Neural cell (in vitro differentiated cells): ENCODE measurements around the gene MYMK. TPM values are rescaled to one million over a fixed set of nuclear protein-coding genes. Genes with fewer than 3 reads are reported as not detected.

Source experiments
- H2AFZ ChIP-seq: fragments of 200-600, 300-800 bp; sonication (generic), shearing (Covaris generic); 2 replicates; pipeline ENCODE4 v1.6.0; 2014; ENCODE audit warnings: low read depth, mild to moderate bottlenecking, antibody characterized with exemption, low read length, moderate library complexity
- H3F3A ChIP-seq: fragments of 200-600 bp; shearing (Covaris generic); 2 replicates; pipeline ENCODE4 v1.6.1; 2016; ENCODE audit warnings: mild to moderate bottlenecking, moderate library complexity, mixed read lengths, antibody characterized with exemption, low read length; ENCODE audit not compliant: insufficient read depth, poor library complexity, severe bottlenecking
- H3K27ac ChIP-seq: fragments of 200-600, 300-800 bp; sonication (generic), shearing (Covaris generic); 2 replicates; pipeline ENCODE4 v1.5.1; 2014; ENCODE audit warnings: mild to moderate bottlenecking, low read length, moderate library complexity
- H3K27me3 ChIP-seq: fragments of 300-800, 200-600 bp; sonication (generic), shearing (Covaris generic); 2 replicates; pipeline ENCODE4 v1.6.0; 2014; ENCODE audit warnings: mild to moderate bottlenecking, low read depth, low read length, moderate library complexity; ENCODE audit not compliant: insufficient read depth
- H3K36me3 ChIP-seq: fragments of 300-800, 200-600 bp; sonication (generic), shearing (Covaris generic); 2 replicates; pipeline ENCODE4 v1.5.1; 2014; ENCODE audit warnings: mild to moderate bottlenecking, antibody characterized with exemption, low read length, moderate library complexity; ENCODE audit not compliant: insufficient read depth
- H3K4me2 ChIP-seq: fragments of 300-800, 200-600 bp; sonication (generic), shearing (Covaris generic); 2 replicates; pipeline ENCODE4 v1.6.0; 2014; ENCODE audit warnings: mild to moderate bottlenecking, low read length
- H3K4me3 ChIP-seq: fragments of 300-800, 200-600 bp; sonication (generic), shearing (Covaris generic); 2 replicates; pipeline ENCODE4 v1.5.1; 2014; ENCODE audit warnings: mild to moderate bottlenecking, low read length, moderate library complexity
- H3K79me2 ChIP-seq: fragments of 200-600 bp; shearing (Covaris generic); replicated peaks from 2 replicates; pipeline ENCODE4 v1.6.0; 2014; ENCODE audit warnings: mild to moderate bottlenecking, low read length, moderate library complexity; ENCODE audit not compliant: insufficient read depth
- H3K9ac ChIP-seq: fragments of 300-800, 200-600 bp; sonication (generic), shearing (Covaris generic); 2 replicates; pipeline ENCODE4 v1.6.1; 2016; ENCODE audit warnings: mild to moderate bottlenecking, low read length, mixed read lengths
- H3K9me2 ChIP-seq: fragments of 200-600 bp; shearing (Covaris generic); 2 replicates; pipeline ENCODE4 v1.6.1; 2016; ENCODE audit warnings: mild to moderate bottlenecking, low read length, mixed read lengths; ENCODE audit not compliant: insufficient read depth
- H3K9me3 ChIP-seq: fragments of 200-600, 300-800 bp; sonication (generic), shearing (Covaris generic); 2 replicates; pipeline ENCODE4 v1.6.1; 2016; ENCODE audit warnings: mild to moderate bottlenecking, mixed run types, low read length, moderate library complexity, mixed read lengths
- H4K20me1 ChIP-seq: fragments of 200-600 bp; shearing (Covaris generic); 2 replicates; pipeline ENCODE4 v1.6.1; 2016; ENCODE audit warnings: mild to moderate bottlenecking, mixed run types; ENCODE audit not compliant: insufficient read depth
- CTCF ChIP-seq: fragments of 450-650 bp; IDR thresholded peaks from 2 replicates; pipeline ENCODE4 v1.5.1; 2014; ENCODE audit warnings: antibody characterized with exemption, mild to moderate bottlenecking, moderate library complexity; ENCODE audit not compliant: poor library complexity, severe bottlenecking
- EP300 ChIP-seq: fragments of 450-650 bp; conservative IDR thresholded peaks from 2 replicates; pipeline ENCODE4 v1.6.1; 2014; ENCODE audit warnings: antibody characterized with exemption, mild to moderate bottlenecking, moderate library complexity; ENCODE audit not compliant: poor library complexity, severe bottlenecking
- EZH2 ChIP-seq: fragments of 200-600, 300-800 bp; shearing (Covaris generic), sonication (generic); IDR thresholded peaks from 2 replicates; pipeline ENCODE4 v1.6.1; 2014; ENCODE audit warnings: antibody characterized with exemption, low read length, borderline replicate concordance, mild to moderate bottlenecking; ENCODE audit not compliant: insufficient read depth, poor library complexity, severe bottlenecking
- MXI1 ChIP-seq: fragments of 450-650 bp; conservative IDR thresholded peaks from 2 replicates; pipeline ENCODE4 v1.6.1; 2014; ENCODE audit warnings: antibody characterized with exemption, mild to moderate bottlenecking; ENCODE audit not compliant: poor library complexity, severe bottlenecking
- POLR2AphosphoS5 ChIP-seq: IDR thresholded peaks from 2 replicates; pipeline ENCODE4 v1.6.1; 2012
- RAD21 ChIP-seq: fragments of 450-650 bp; conservative IDR thresholded peaks from 2 replicates; pipeline ENCODE4 v1.6.1; 2014; ENCODE audit warnings: antibody characterized with exemption, mild to moderate bottlenecking, moderate library complexity
- REST ChIP-seq: IDR thresholded peaks from 2 replicates; pipeline ENCODE4 v1.6.1; 2012; ENCODE audit warnings: borderline replicate concordance
- SMC3 ChIP-seq: fragments of 450-650 bp; conservative IDR thresholded peaks from 2 replicates; pipeline ENCODE4 v1.6.1; 2014; ENCODE audit warnings: antibody characterized with exemption, mild to moderate bottlenecking, moderate library complexity; ENCODE audit not compliant: poor library complexity
- TAF1 ChIP-seq: IDR thresholded peaks from 2 replicates; pipeline ENCODE4 v1.6.1; 2012; ENCODE audit warnings: low read depth
- polyA plus RNA-seq: library from polyadenylated mRNA; depleted of rRNA; stranded (reverse); fragments of >200 nt; gene quantifications from 2 replicates; pipeline ENCODE4 v1.2.3, GENCODE V29; 2014

The MYMK gene
- polyA plus RNA-seq, 1 donor from 2014 or later, result not detected

GRCh38 chr9:133510926-133511505, 13.7 kb downstream of the MYMK start:
- Histone ChIP-seq H3K79me2 (no peaks in the 10 kb centered on the region), H3K9ac (no peak overlapping the region), H3K27me3 (no peaks in the 10 kb centered on the region), H3K9me3 (no peaks in the 10 kb centered on the region), H3F3A (no peaks in the 10 kb centered on the region), H3K4me3 (no peak overlapping the region), H3K27ac (no peak overlapping the region), H3K9me2 (no peaks in the 10 kb centered on the region), H4K20me1 (no peaks in the 10 kb centered on the region), H3K4me2 (no peak overlapping the region), H3K36me3 (no peaks in the 10 kb centered on the region), H2AFZ (no peak overlapping the region)
- TF ChIP-seq CTCF (no peak), POLR2AphosphoS5 (no peak)

DNA sequence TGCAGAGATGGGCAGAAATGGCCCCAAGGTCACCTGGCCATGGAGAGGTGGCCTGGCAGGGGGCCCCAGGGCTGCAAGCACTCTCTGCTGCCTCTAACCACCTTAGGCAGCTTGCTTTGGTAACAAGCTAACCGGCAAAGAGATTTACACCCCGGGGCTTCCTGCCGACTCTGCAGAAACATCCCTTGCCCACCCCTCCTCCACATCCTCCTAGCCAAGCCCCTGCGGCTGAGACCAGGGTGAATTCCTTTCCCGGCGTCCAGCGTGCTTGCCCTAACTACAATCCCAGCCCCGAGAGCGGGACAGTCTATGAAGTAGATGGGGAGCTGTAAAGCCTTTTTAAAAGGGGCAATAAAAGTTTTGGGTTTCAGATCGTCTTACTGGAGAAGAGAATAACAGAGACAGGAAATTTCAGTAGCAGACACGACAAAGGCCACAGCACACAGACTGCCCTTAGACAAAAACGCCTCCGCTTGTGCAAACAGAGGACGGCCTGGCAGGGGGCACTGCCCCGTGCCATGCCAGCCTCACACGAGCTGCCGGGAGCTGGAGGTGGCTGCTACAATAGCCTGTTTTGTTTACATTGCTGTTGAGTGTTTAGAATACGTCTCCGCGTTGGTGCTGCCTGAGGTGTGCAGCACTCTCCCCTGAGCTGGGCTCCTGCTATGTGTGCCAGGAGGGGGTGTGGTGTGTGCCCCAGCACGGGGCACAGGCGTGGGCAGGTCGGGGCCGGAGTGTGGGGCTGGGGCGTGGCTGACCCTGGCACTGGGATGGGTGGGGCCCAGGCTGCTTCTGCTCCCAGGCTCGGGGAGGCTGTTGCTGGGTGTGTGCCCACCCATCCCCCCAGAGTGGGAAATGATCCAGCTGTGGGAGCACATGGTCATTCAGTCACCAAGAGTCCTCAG, 15.3 kb downstream of the MYMK start:
- H3K4me3 ChIP-seq, result no peak overlapping the region
- no peaks in the 10 kb centered on the region for H3K9me2 ChIP-seq
- no peak overlapping the region for H3K27ac ChIP-seq
- H3K79me2 ChIP-seq, result no peaks in the 10 kb centered on the region
- H3K36me3 ChIP-seq, result no peaks in the 10 kb centered on the region
- H3K27me3 ChIP-seq, result no peaks in the 10 kb centered on the region
- H3K9me3 ChIP-seq, result no peaks in the 10 kb centered on the region
- no peak overlapping the region for H3K9ac ChIP-seq
- TF ChIP-seq MXI1 (no peak), POLR2AphosphoS5 (no peak), CTCF (no peak), SMC3 (no peak), RAD21 (no peak)
- H4K20me1 ChIP-seq, result no peaks in the 10 kb centered on the region
- H3F3A ChIP-seq, result no peaks in the 10 kb centered on the region
- no peak overlapping the region for H2AFZ ChIP-seq
- no peak overlapping the region for H3K4me2 ChIP-seq

DNA sequence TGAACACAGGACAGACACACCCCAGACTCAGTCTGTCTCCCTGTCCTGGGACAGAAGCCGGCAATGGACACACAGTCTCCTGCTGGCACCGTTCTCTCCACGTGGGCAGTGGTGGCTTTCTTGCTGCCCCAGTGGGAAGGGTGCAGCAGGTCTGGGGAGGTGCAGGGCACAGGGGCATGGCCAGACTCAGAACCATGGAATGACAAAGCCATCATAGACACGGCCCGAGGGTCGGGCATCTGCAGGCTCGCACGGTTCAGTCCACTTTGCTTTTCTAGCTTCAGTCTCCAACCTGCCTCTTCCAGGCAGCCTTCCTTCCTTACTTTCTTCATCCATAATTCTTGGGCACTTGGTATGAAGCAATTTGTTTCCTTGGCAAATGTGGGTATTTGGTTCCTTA, 16.7 kb downstream of the MYMK start:
- TF ChIP-seq TAF1, result no peak
- no peak for TF ChIP-seq REST
- no peak for TF ChIP-seq EP300
- no peak for TF ChIP-seq EZH2
- no peak for TF ChIP-seq CTCF
- TF ChIP-seq SMC3, result no peak
- TF ChIP-seq POLR2AphosphoS5, result no peak
- no peak for TF ChIP-seq RAD21
- TF ChIP-seq MXI1, result no peak
- Histone ChIP-seq H3K9me2 (no peaks in the 10 kb centered on the region), H2AFZ (no peak overlapping the region), H3K27me3 (no peaks in the 10 kb centered on the region), H3K4me2 (no peak overlapping the region), H3K79me2 (no peaks in the 10 kb centered on the region), H3K4me3 (no peak overlapping the region), H4K20me1 (no peaks in the 10 kb centered on the region), H3K27ac (no peak overlapping the region), H3K36me3 (no peaks in the 10 kb centered on the region), H3K9me3 (no peaks in the 10 kb centered on the region), H3K9ac (no peak overlapping the region), H3F3A (no peaks in the 10 kb centered on the region)
